OCI-LY7 (cell line): ENCODE results near the gene SLC9A9. TPM values are rescaled to one million over a fixed set of nuclear protein-coding genes. Genes with fewer than 3 reads are reported as not detected.

Source experiments
- BruUV-seq: library from RNA; stranded (reverse); fragments of 400-500 nt; replicated peaks from 2 replicates; lab custom pipeline; 2021; lab: Mats Ljungman, UMichigan
- CTCF ChIA-PET: fragments of 300-600 bp; sonication (Branson Sonifier 250); formaldehyde crosslinking; loops from one replicate; lab custom pipeline; 2022; ENCODE audit warnings: antibody characterized with exemption; ENCODE audit not compliant: unreplicated experiment; lab: Charles Lee
- POLR2A ChIA-PET: fragments of 300-600 bp; sonication (Branson Sonifier 250); formaldehyde crosslinking; loops from one replicate; lab custom pipeline; 2022; ENCODE audit warnings: antibody characterized with exemption; lab: Charles Lee
- DNase-seq: peaks from one replicate; pipeline ENCODE4 v3.0.0-alpha.2; 2015; ENCODE audit warnings: low spot score
- H2AFZ ChIP-seq: fragments of 200-600 bp; sonication (generic), shearing (Covaris generic); 2 replicates; pipeline ENCODE4 v1.6.1; 2014; ENCODE audit warnings: mild to moderate bottlenecking, antibody characterized with exemption, low read length, moderate library complexity
- H3K27ac ChIP-seq: fragments of 200-600 bp; sonication (generic); 2 replicates; pipeline ENCODE4 v1.5.1; 2014; ENCODE audit warnings: mixed run types, low read depth, mild to moderate bottlenecking, moderate library complexity, low read length, inconsistent platforms; ENCODE audit not compliant: poor library complexity, severe bottlenecking
- H3K36me3 ChIP-seq: fragments of 200-600 bp; sonication (generic); 2 replicates; pipeline ENCODE4 v1.6.1; 2014; ENCODE audit warnings: mild to moderate bottlenecking, antibody characterized with exemption, low read length, moderate library complexity, mixed read lengths; ENCODE audit not compliant: insufficient read depth
- H3K4me1 ChIP-seq: fragments of 200-600 bp; sonication (generic); 2 replicates; pipeline ENCODE4 v1.5.1; 2014; ENCODE audit warnings: mild to moderate bottlenecking, low read length; ENCODE audit not compliant: insufficient read depth, poor library complexity, severe bottlenecking
- H3K4me2 ChIP-seq: fragments of 200-600 bp; sonication (generic); 2 replicates; pipeline ENCODE4 v1.6.1; 2014; ENCODE audit warnings: mild to moderate bottlenecking, low read length
- H3K4me3 ChIP-seq: fragments of 200-600 bp; sonication (generic); 2 replicates; pipeline ENCODE4 v1.5.1; 2014; ENCODE audit warnings: mild to moderate bottlenecking, low read depth, low read length; ENCODE audit not compliant: poor library complexity, severe bottlenecking
- H3K79me2 ChIP-seq: fragments of 200-600 bp; sonication (generic); 2 replicates; pipeline ENCODE4 v1.6.1; 2016; ENCODE audit warnings: low read depth, mild to moderate bottlenecking, low read length, moderate library complexity, mixed read lengths; ENCODE audit not compliant: insufficient read depth
- H3K9me2 ChIP-seq: fragments of 200-600 bp; sonication (generic); 2 replicates; pipeline ENCODE4 v1.6.1; 2016; ENCODE audit warnings: mild to moderate bottlenecking, low read length, mixed read lengths; ENCODE audit not compliant: insufficient read depth
- H3K9me3 ChIP-seq: fragments of 200-600 bp; sonication (generic); 2 replicates; pipeline ENCODE4 v1.6.1; 2014; ENCODE audit warnings: mild to moderate bottlenecking, mixed run types, low read length, mixed read lengths
- H4K20me1 ChIP-seq: fragments of 200-600 bp; sonication (generic); 2 replicates; pipeline ENCODE4 v1.6.1; 2014; ENCODE audit warnings: mild to moderate bottlenecking, antibody characterized with exemption, low read length, moderate library complexity, mixed read lengths; ENCODE audit not compliant: insufficient read depth
- EZH2phosphoT487 ChIP-seq: fragments of 200-600 bp; sonication (generic); IDR thresholded peaks from 2 replicates; pipeline ENCODE4 v1.6.1; 2018; ENCODE audit warnings: low read depth, borderline replicate concordance, mild to moderate bottlenecking, mixed run types, antibody characterized with exemption, low read length, moderate library complexity, mixed read lengths
- intact Hi-C: fragments of 100-400 bp; cut with micrococcal nuclease; formaldehyde crosslinking; loops from one replicate; pipeline ENCODE4 v1.10.0; 2022; ENCODE audit not compliant: unreplicated experiment
- total RNA-seq, 2 experiments: library from RNA; depleted of rRNA in 1 of 2; stranded (reverse); fragments of >200 nt in 1 of 2; shearing (Covaris generic) in 1 of 2; gene quantifications; 2 replicates each; pipeline ENCODE4 v1.2.3, GENCODE V29; 2014 to 2022
- TF ChIP-seq, protein P1 (sequence below): fragments of 200-600 bp; sonication (generic); conservative IDR thresholded peaks from 2 replicates; pipeline ENCODE4 v1.5.1; 2014; ENCODE audit warnings: mild to moderate bottlenecking, antibody characterized with exemption, low read length, moderate library complexity, mixed read lengths

Gene SLC9A9
- total RNA-seq, 2 experiments from 2014 or later: 9.3 to 14.8 TPM

DNA sequence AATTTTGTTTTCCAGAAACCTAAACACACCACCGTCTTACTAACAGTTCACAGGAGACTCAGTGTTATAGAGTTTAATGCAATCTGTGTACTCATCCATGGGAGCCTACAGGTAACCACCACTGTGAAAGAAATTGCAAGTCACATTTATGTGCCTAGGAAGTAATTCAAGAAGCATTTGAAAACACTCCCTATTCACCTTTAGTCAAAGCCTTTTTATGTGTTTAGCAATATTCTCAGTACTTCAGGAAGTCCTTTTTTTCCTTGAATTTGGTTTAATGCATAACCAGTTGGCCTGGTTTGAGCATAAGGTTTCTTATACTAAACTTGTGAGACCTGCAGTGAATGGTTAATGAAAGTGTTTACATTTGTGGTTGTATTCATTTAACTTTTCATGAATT, 382.6 kb downstream of the SLC9A9 start:
- intact Hi-C loops: no loop called here
- H3K36me3 ChIP-seq: no peaks in the 10 kb centered on the region
- ChIA-PET CTCF (no interaction called here), POLR2A (no interaction called here)
- no peaks in the 10 kb centered on the region for H3K79me2 ChIP-seq
- H3K9me3 ChIP-seq: no peaks in the 10 kb centered on the region
- H2AFZ ChIP-seq: no peak overlapping the region
- no peaks in the 10 kb centered on the region for H3K9me2 ChIP-seq
- no peak for DNase-seq
- no peaks in the 10 kb centered on the region for H4K20me1 ChIP-seq
- TF ChIP-seq EZH2phosphoT487: no peak
- TF ChIP-seq, protein P1, sequence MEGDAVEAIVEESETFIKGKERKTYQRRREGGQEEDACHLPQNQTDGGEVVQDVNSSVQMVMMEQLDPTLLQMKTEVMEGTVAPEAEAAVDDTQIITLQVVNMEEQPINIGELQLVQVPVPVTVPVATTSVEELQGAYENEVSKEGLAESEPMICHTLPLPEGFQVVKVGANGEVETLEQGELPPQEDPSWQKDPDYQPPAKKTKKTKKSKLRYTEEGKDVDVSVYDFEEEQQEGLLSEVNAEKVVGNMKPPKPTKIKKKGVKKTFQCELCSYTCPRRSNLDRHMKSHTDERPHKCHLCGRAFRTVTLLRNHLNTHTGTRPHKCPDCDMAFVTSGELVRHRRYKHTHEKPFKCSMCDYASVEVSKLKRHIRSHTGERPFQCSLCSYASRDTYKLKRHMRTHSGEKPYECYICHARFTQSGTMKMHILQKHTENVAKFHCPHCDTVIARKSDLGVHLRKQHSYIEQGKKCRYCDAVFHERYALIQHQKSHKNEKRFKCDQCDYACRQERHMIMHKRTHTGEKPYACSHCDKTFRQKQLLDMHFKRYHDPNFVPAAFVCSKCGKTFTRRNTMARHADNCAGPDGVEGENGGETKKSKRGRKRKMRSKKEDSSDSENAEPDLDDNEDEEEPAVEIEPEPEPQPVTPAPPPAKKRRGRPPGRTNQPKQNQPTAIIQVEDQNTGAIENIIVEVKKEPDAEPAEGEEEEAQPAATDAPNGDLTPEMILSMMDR: no peak
- H3K4me3 ChIP-seq: no peak overlapping the region
- H3K4me1 ChIP-seq: no peaks in the 10 kb centered on the region
- BruUV-seq: no TSS peak
- H3K4me2 ChIP-seq: no peak overlapping the region
- no peak overlapping the region for H3K27ac ChIP-seq

DNA sequence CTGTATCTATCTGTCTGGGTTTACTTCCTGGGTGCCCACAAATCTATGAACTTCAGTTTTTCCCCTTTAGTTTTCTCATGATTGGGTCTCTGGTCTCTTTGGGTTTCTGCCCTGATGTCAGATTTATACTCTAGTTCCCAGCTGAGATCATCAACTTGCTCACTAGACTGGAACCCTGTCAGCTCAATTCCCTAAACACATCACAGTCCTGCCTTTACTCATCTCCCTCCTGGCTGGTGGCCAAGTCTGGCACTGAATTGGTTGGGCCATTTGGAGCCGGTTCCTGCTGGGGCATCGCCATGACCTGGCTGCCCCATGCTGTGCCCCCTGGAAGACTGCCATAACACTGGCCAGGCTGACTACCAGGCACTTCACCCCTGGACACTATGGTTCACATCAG, 383.4 kb downstream of the SLC9A9 start:
- Histone ChIP-seq H3K79me2 (no peaks in the 10 kb centered on the region), H3K9me3 (no peaks in the 10 kb centered on the region), H4K20me1 (no peaks in the 10 kb centered on the region), H3K4me2 (no peak overlapping the region), H3K9me2 (no peaks in the 10 kb centered on the region), H3K4me1 (no peaks in the 10 kb centered on the region), H3K27ac (no peak overlapping the region), H3K4me3 (no peak overlapping the region), H3K36me3 (no peaks in the 10 kb centered on the region), H2AFZ (no peak overlapping the region)
- POLR2A ChIA-PET: no interaction called here
- CTCF ChIA-PET: no interaction called here
- intact Hi-C loops: no loop called here
- no TSS peak for BruUV-seq
- no peak for TF ChIP-seq EZH2phosphoT487
- TF ChIP-seq, protein P1: no peak
- no peak for DNase-seq

DNA sequence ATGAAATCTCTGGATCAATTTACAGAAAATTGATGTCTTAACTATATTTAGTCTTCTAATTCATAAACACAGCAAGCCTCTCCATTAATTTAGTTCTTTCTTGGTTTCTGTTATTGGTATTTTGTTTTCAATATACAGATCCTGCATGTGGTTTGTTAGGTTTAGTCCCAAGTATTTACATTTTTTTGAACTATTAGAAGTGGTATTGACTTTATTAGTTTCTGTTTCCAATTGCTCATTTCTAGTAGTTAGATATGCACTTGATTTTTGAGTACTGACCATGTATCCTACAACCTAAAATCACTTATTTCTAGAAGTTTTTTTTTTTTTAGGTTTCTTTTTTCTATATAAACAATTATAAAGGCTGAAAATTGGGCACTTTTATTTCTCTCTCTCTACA, 392.8 kb downstream of the SLC9A9 start:
- CTCF ChIA-PET: no interaction called here
- POLR2A ChIA-PET: no interaction called here
- intact Hi-C loops: no loop called here
- Histone ChIP-seq H3K4me1 (no peaks in the 10 kb centered on the region), H3K79me2 (no peaks in the 10 kb centered on the region), H3K4me2 (no peak overlapping the region), H3K9me3 (no peaks in the 10 kb centered on the region), H3K27ac (no peak overlapping the region), H3K9me2 (0 out of 2 replicates have a peak, but pooled peaks cover 4% of the 10 kb centered on the region), H3K36me3 (no peaks in the 10 kb centered on the region), H3K4me3 (no peak overlapping the region), H2AFZ (no peak overlapping the region), H4K20me1 (no peaks in the 10 kb centered on the region)
- BruUV-seq: no TSS peak
- TF ChIP-seq, protein P1: no peak
- TF ChIP-seq EZH2phosphoT487: no peak
- DNase-seq: no peak
